Hepatocyte (in vitro differentiated cells): ENCODE data around the gene CTBP1.

Experiments used
- EZH2 ChIP-seq: fragments of 200-600 bp; sonication (generic); IDR thresholded peaks from 2 replicates; pipeline ENCODE4 v1.6.1; 2016; ENCODE audit warnings: antibody characterized with exemption, mild to moderate bottlenecking, borderline replicate concordance
- EZH2phosphoT487 ChIP-seq: fragments of 200-600 bp; sonication (generic); IDR thresholded peaks from one replicate; pipeline ENCODE4 v1.6.1; 2018; ENCODE audit warnings: antibody characterized with exemption, mild to moderate bottlenecking, low read depth, moderate library complexity; ENCODE audit not compliant: unreplicated experiment, severe bottlenecking
- TF ChIP-seq, protein P1 (sequence below): fragments of 200-600 bp; sonication (generic); IDR thresholded peaks from 2 replicates; pipeline ENCODE4 v1.5.1; 2016; ENCODE audit warnings: antibody characterized with exemption, mild to moderate bottlenecking; ENCODE audit not compliant: poor library complexity

DNA sequence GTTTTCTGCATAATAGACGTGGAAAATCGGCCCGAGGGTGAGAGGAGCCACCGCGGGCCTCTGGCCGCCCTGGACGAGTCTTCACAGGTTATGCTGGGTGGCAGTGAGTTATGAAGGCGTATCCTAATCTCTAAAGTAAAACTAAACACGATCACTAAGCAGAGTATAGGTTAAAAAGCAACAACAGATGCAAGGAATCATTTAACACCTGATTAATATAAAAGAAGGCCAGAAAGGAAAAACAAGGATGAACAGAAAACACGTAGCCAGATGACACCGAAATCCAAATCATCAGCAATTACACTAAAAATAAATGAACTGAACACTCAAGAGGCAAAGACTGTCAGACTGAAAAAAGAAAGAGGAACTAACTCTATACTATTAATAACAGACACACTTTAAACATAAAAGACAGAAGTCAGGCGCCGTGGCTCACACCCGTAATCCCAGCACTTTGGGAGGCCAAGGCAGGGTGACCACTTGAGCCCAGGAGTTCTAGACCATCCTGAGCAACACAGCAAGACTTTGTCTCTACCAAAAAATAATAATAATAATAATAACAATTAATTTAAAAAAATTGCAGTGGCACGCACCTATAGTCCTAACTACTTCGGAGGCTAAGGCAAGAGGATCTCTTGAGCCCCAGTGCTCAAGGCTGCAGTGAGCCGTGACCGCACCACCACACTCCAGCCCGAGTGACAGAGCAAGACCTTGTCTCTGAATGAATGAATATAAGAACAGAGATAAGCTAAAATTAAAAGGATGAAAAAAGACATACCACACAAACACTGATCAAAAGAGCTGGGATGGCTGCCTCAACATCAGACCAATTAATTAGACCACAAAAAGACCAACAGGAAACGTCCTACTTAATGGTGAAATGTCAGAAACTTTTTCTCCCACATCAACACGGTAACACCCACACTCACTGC is 30.0 kb downstream of the CTBP1 start:
- TF ChIP-seq, protein P1, sequence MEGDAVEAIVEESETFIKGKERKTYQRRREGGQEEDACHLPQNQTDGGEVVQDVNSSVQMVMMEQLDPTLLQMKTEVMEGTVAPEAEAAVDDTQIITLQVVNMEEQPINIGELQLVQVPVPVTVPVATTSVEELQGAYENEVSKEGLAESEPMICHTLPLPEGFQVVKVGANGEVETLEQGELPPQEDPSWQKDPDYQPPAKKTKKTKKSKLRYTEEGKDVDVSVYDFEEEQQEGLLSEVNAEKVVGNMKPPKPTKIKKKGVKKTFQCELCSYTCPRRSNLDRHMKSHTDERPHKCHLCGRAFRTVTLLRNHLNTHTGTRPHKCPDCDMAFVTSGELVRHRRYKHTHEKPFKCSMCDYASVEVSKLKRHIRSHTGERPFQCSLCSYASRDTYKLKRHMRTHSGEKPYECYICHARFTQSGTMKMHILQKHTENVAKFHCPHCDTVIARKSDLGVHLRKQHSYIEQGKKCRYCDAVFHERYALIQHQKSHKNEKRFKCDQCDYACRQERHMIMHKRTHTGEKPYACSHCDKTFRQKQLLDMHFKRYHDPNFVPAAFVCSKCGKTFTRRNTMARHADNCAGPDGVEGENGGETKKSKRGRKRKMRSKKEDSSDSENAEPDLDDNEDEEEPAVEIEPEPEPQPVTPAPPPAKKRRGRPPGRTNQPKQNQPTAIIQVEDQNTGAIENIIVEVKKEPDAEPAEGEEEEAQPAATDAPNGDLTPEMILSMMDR = no peak
- no peak for TF ChIP-seq EZH2
- no peak for TF ChIP-seq EZH2phosphoT487
